HL-60 (cell line): ENCODE measurements around the gene SAMSN1.

Experiments
- DNase-seq, 2 experiments: peaks; one replicate each; pipeline ENCODE4 v3.0.0-alpha.2; 2010 to 2020; ENCODE audit warnings: low read depth in 1 of 2, low spot score in 1 of 2
- H3K27ac ChIP-seq: fragments of 250-450 bp; sonication (Bioruptor Pico); replicated peaks from 2 replicates; pipeline ENCODE4 v1.5.1; 2020; ENCODE audit warnings: mild to moderate bottlenecking, moderate library complexity
- H3K27me3 ChIP-seq: fragments of 250-450 bp; sonication (Bioruptor Pico); 2 replicates; pipeline ENCODE4 v1.5.1; 2021; ENCODE audit warnings: mild to moderate bottlenecking, moderate library complexity; ENCODE audit not compliant: insufficient read depth, poor library complexity, severe bottlenecking
- H3K4me3 ChIP-seq: replicated peaks from 2 replicates; pipeline ENCODE4 v1.5.1; 2011; ENCODE audit warnings: mild to moderate bottlenecking, control low read depth, low read length; ENCODE audit not compliant: insufficient read depth
- CTCF ChIP-seq: IDR thresholded peaks from one replicate; pipeline ENCODE4 v1.5.1; 2011; ENCODE audit warnings: low read length, control low read depth, inconsistent platforms; ENCODE audit not compliant: insufficient read depth
- GABPA ChIP-seq: IDR thresholded peaks from 2 replicates; pipeline ENCODE4 v1.6.1; 2012; ENCODE audit warnings: low read depth
- POLR2AphosphoS5 ChIP-seq: IDR thresholded peaks from 2 replicates; pipeline ENCODE4 v1.6.1; 2012; ENCODE audit warnings: low read depth
- SPI1 ChIP-seq: IDR thresholded peaks from 2 replicates; pipeline ENCODE4 v1.6.1; 2012; ENCODE audit warnings: low read depth, mild to moderate bottlenecking, borderline replicate concordance
- TF ChIP-seq, protein P1 (sequence below): IDR thresholded peaks from 2 replicates; pipeline ENCODE4 v1.6.1; 2012; ENCODE audit warnings: low read depth; ENCODE audit not compliant: insufficient replicate concordance

SAMSN1 gene

GRCh38 chr21:14581902-14582457 is 35.9 kb upstream of the SAMSN1 start:
- Histone ChIP-seq H3K4me3 (no peak overlapping the region), H3K27ac (no peak overlapping the region), H3K27me3 (no peaks in the 10 kb centered on the region)
- TF ChIP-seq GABPA (no peak), CTCF (no peak), SPI1 (no peak), POLR2AphosphoS5 (no peak)
- TF ChIP-seq, protein P1, sequence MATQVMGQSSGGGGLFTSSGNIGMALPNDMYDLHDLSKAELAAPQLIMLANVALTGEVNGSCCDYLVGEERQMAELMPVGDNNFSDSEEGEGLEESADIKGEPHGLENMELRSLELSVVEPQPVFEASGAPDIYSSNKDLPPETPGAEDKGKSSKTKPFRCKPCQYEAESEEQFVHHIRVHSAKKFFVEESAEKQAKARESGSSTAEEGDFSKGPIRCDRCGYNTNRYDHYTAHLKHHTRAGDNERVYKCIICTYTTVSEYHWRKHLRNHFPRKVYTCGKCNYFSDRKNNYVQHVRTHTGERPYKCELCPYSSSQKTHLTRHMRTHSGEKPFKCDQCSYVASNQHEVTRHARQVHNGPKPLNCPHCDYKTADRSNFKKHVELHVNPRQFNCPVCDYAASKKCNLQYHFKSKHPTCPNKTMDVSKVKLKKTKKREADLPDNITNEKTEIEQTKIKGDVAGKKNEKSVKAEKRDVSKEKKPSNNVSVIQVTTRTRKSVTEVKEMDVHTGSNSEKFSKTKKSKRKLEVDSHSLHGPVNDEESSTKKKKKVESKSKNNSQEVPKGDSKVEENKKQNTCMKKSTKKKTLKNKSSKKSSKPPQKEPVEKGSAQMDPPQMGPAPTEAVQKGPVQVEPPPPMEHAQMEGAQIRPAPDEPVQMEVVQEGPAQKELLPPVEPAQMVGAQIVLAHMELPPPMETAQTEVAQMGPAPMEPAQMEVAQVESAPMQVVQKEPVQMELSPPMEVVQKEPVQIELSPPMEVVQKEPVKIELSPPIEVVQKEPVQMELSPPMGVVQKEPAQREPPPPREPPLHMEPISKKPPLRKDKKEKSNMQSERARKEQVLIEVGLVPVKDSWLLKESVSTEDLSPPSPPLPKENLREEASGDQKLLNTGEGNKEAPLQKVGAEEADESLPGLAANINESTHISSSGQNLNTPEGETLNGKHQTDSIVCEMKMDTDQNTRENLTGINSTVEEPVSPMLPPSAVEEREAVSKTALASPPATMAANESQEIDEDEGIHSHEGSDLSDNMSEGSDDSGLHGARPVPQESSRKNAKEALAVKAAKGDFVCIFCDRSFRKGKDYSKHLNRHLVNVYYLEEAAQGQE, result no peak
- no peak for DNase-seq

GRCh38 chr21:14573244-14573643 is 27.1 kb upstream of the SAMSN1 start:
- no peak for TF ChIP-seq GABPA
- no peaks in the 10 kb centered on the region for H3K27me3 ChIP-seq

GRCh38 chr21:14572204-14572780 is 26.2 kb upstream of the SAMSN1 start:
- H3K4me3 ChIP-seq, result no peak overlapping the region

More at GRCh38 chr21:14573244-14573643, 27.1 kb upstream of the SAMSN1 start:
- DNase-seq, result no peak
- H3K4me3 ChIP-seq, result no peak overlapping the region
- no peak overlapping the region for H3K27ac ChIP-seq

More at GRCh38 chr21:14572204-14572780, 26.2 kb upstream of the SAMSN1 start:
- H3K27ac ChIP-seq, result no peak overlapping the region
- DNase-seq, result no peak
- H3K27me3 ChIP-seq, result no peaks in the 10 kb centered on the region
- TF ChIP-seq SPI1, result no peak
- TF ChIP-seq CTCF, result no peak
- no peak for TF ChIP-seq POLR2AphosphoS5
- TF ChIP-seq, protein P1, result no peak
- no peak for TF ChIP-seq GABPA
